ENCODE measurements around the gene CDYL.

DNA sequence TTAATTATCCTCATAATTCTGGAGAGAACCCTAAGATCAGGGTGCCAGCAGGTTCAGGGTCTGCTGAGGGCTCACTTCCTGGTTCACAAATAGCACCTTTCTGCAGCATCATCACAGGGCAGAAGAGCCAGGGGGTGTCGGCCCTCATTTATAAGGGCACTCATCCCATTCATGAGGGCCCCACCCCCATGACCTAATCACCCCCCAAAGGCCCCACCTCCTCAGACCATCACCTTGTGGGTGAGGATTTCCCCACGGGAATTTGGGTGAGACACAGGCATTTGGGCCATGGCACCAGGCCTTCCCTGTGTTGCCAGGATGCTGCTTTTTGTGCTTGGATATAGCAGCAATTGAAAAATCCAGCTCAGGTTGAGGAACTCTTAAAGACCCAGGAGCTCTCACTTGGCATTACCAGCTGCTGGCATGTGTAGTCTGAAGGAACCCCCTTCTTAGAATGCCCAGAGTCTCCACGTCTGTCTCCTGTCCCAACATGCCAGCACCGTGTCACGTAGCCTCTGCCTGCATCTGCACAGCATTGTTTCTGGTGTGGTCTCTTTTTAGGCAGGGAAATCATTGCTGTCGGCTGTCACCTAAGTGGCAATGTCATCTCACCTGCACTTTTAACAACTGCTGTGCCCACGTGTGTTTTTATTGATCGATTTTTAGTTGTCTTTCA, 156.2 kb downstream of the CDYL start:
- no peak for TF ChIP-seq ZBTB33 (IDR thresholded peaks at IDR 0.05)
- TF ChIP-seq, protein P1, sequence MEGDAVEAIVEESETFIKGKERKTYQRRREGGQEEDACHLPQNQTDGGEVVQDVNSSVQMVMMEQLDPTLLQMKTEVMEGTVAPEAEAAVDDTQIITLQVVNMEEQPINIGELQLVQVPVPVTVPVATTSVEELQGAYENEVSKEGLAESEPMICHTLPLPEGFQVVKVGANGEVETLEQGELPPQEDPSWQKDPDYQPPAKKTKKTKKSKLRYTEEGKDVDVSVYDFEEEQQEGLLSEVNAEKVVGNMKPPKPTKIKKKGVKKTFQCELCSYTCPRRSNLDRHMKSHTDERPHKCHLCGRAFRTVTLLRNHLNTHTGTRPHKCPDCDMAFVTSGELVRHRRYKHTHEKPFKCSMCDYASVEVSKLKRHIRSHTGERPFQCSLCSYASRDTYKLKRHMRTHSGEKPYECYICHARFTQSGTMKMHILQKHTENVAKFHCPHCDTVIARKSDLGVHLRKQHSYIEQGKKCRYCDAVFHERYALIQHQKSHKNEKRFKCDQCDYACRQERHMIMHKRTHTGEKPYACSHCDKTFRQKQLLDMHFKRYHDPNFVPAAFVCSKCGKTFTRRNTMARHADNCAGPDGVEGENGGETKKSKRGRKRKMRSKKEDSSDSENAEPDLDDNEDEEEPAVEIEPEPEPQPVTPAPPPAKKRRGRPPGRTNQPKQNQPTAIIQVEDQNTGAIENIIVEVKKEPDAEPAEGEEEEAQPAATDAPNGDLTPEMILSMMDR (IDR thresholded peaks at IDR 0.05; ENCODE audit: low read depth, low read length, missing input control) = no peak
- no peak for TF ChIP-seq YY1 (IDR thresholded peaks at IDR 0.05)
- TF ChIP-seq TAF1 (conservative IDR thresholded peaks at IDR 0.05) = no peak

All from liver (tissue), 3 donors.